ENCODE results near the gene LPAR1. TPM values are rescaled to one million over a fixed set of nuclear protein-coding genes. Genes with fewer than 3 reads are reported as not detected.

Gene LPAR1
- polyA plus RNA-seq, 1 donor, result 22.4 TPM

GRCh38 chr9:110850401-110851135, 187.7 kb downstream of the LPAR1 start:
- H3K36me3 ChIP-seq (ENCODE audit: control insufficient read depth, insufficient read depth, low read length), result no peaks in the 10 kb centered on the region
- no peak for DNase-seq
- no peaks in the 10 kb centered on the region for H3K4me1 ChIP-seq (ENCODE audit: control insufficient read depth, insufficient read depth, low read length)
- no peak overlapping the region for H3K27ac ChIP-seq (ENCODE audit: low read length)
- no peaks in the 10 kb centered on the region for H3K27me3 ChIP-seq (ENCODE audit: control insufficient read depth, insufficient read depth, low read length)
- H3K4me3 ChIP-seq (ENCODE audit: low read length), result no peak overlapping the region
- H3K9me3 ChIP-seq (ENCODE audit: control insufficient read depth, low read depth, low read length), result peaks cover 8% of the 10 kb centered on the region
- WGBS (ENCODE audit: insufficient coverage, low lambda C conversion rate), result 92% methylated on average over 2 of the region's 6 CpGs

- Histone ChIP-seq H3K27me3 (ENCODE audit: control insufficient read depth, insufficient read depth, low read length) (no peaks in the 10 kb centered on the region), H3K9me3 (ENCODE audit: control insufficient read depth, low read depth, low read length) (no peaks in the 10 kb centered on the region), H3K36me3 (ENCODE audit: control insufficient read depth, insufficient read depth, low read length) (no peaks in the 10 kb centered on the region), H3K4me1 (ENCODE audit: control insufficient read depth, insufficient read depth, low read length) (no peaks in the 10 kb centered on the region), H3K27ac (ENCODE audit: low read length) (no peak overlapping the region), H3K4me3 (ENCODE audit: low read length) (no peak overlapping the region)
- DNase-seq, result no peak
- WGBS (ENCODE audit: insufficient coverage, low lambda C conversion rate), result 63% methylated on average over 3 of the region's 3 CpGs
Measured at GRCh38 chr9:110847671-110848070, 190.6 kb downstream of the LPAR1 start.

- no peaks in the 10 kb centered on the region for H3K4me1 ChIP-seq (ENCODE audit: control insufficient read depth, insufficient read depth, low read length)
- DNase-seq, result no peak
- WGBS (ENCODE audit: insufficient coverage, low lambda C conversion rate), result 88% methylated on average over 1 of the region's 2 CpGs
- no peaks in the 10 kb centered on the region for H3K27me3 ChIP-seq (ENCODE audit: control insufficient read depth, insufficient read depth, low read length)
- H3K4me3 ChIP-seq (ENCODE audit: low read length), result no peak overlapping the region
- no peaks in the 10 kb centered on the region for H3K36me3 ChIP-seq (ENCODE audit: control insufficient read depth, insufficient read depth, low read length)
- H3K9me3 ChIP-seq (ENCODE audit: control insufficient read depth, low read depth, low read length), result no peaks in the 10 kb centered on the region
- H3K27ac ChIP-seq (ENCODE audit: low read length), result no peak overlapping the region
Measured at GRCh38 chr9:110846215-110846614, 192.1 kb downstream of the LPAR1 start.

- no CpG with 5 or more reads among the region's 1 CpG for WGBS (ENCODE audit: insufficient coverage, low lambda C conversion rate)
- Histone ChIP-seq H3K9me3 (ENCODE audit: control insufficient read depth, low read depth, low read length) (no peaks in the 10 kb centered on the region), H3K36me3 (ENCODE audit: control insufficient read depth, insufficient read depth, low read length) (no peaks in the 10 kb centered on the region), H3K4me1 (ENCODE audit: control insufficient read depth, insufficient read depth, low read length) (no peaks in the 10 kb centered on the region), H3K4me3 (ENCODE audit: low read length) (no peak overlapping the region), H3K27ac (ENCODE audit: low read length) (no peak overlapping the region), H3K27me3 (ENCODE audit: control insufficient read depth, insufficient read depth, low read length) (no peaks in the 10 kb centered on the region)
- DNase-seq, result no peak
Measured at GRCh38 chr9:110844121-110844520, 194.1 kb downstream of the LPAR1 start.

GRCh38 chr9:110842986-110843385, 195.3 kb downstream of the LPAR1 start:
- Histone ChIP-seq H3K27me3 (ENCODE audit: control insufficient read depth, insufficient read depth, low read length) (no peaks in the 10 kb centered on the region), H3K9me3 (ENCODE audit: control insufficient read depth, low read depth, low read length) (no peaks in the 10 kb centered on the region), H3K36me3 (ENCODE audit: control insufficient read depth, insufficient read depth, low read length) (no peaks in the 10 kb centered on the region), H3K4me3 (ENCODE audit: low read length) (no peak overlapping the region), H3K27ac (ENCODE audit: low read length) (no peak overlapping the region), H3K4me1 (ENCODE audit: control insufficient read depth, insufficient read depth, low read length) (no peaks in the 10 kb centered on the region)
- DNase-seq, result no peak
- 83% methylated on average over 1 of the region's 3 CpGs for WGBS (ENCODE audit: insufficient coverage, low lambda C conversion rate)

- no peaks in the 10 kb centered on the region for H3K4me1 ChIP-seq (ENCODE audit: control insufficient read depth, insufficient read depth, low read length)
- H3K9me3 ChIP-seq (ENCODE audit: control insufficient read depth, low read depth, low read length), result no peaks in the 10 kb centered on the region
- H3K36me3 ChIP-seq (ENCODE audit: control insufficient read depth, insufficient read depth, low read length), result no peaks in the 10 kb centered on the region
- H3K27me3 ChIP-seq (ENCODE audit: control insufficient read depth, insufficient read depth, low read length), result no peaks in the 10 kb centered on the region
- peak; percentile 12 to 19 for DNase-seq
- no peak overlapping the region for H3K27ac ChIP-seq (ENCODE audit: low read length)
- no peak overlapping the region for H3K4me3 ChIP-seq (ENCODE audit: low read length)
- WGBS (ENCODE audit: insufficient coverage, low lambda C conversion rate), result no CpG with 5 or more reads among the region's 9 CpGs
Measured at GRCh38 chr9:110842169-110842568, 196.1 kb downstream of the LPAR1 start.

GRCh38 chr9:110837401-110838005, 200.8 kb downstream of the LPAR1 start:
- H3K9me3 ChIP-seq (ENCODE audit: control insufficient read depth, low read depth, low read length), result no peaks in the 10 kb centered on the region
- no peak overlapping the region for H3K27ac ChIP-seq (ENCODE audit: low read length)
- no peak for DNase-seq
- WGBS (ENCODE audit: insufficient coverage, low lambda C conversion rate), result 40% methylated on average over 1 of the region's 2 CpGs
- H3K4me1 ChIP-seq (ENCODE audit: control insufficient read depth, insufficient read depth, low read length), result no peaks in the 10 kb centered on the region
- H3K27me3 ChIP-seq (ENCODE audit: control insufficient read depth, insufficient read depth, low read length), result no peaks in the 10 kb centered on the region
- H3K4me3 ChIP-seq (ENCODE audit: low read length), result no peak overlapping the region
- H3K36me3 ChIP-seq (ENCODE audit: control insufficient read depth, insufficient read depth, low read length), result no peaks in the 10 kb centered on the region

GRCh38 chr9:110835859-110836271, 202.4 kb downstream of the LPAR1 start:
- H3K27me3 ChIP-seq (ENCODE audit: control insufficient read depth, insufficient read depth, low read length), result no peaks in the 10 kb centered on the region
- no CpG with 5 or more reads among the region's 1 CpG for WGBS (ENCODE audit: insufficient coverage, low lambda C conversion rate)
- no peak overlapping the region for H3K4me3 ChIP-seq (ENCODE audit: low read length)
- H3K27ac ChIP-seq (ENCODE audit: low read length), result no peak overlapping the region
- no peaks in the 10 kb centered on the region for H3K9me3 ChIP-seq (ENCODE audit: control insufficient read depth, low read depth, low read length)
- no peaks in the 10 kb centered on the region for H3K4me1 ChIP-seq (ENCODE audit: control insufficient read depth, insufficient read depth, low read length)
- H3K36me3 ChIP-seq (ENCODE audit: control insufficient read depth, insufficient read depth, low read length), result no peaks in the 10 kb centered on the region
- DNase-seq, result no peak

GRCh38 chr9:110835404-110835803, 202.9 kb downstream of the LPAR1 start:
- Histone ChIP-seq H3K4me1 (ENCODE audit: control insufficient read depth, insufficient read depth, low read length) (no peaks in the 10 kb centered on the region), H3K27me3 (ENCODE audit: control insufficient read depth, insufficient read depth, low read length) (no peaks in the 10 kb centered on the region), H3K9me3 (ENCODE audit: control insufficient read depth, low read depth, low read length) (no peaks in the 10 kb centered on the region), H3K27ac (ENCODE audit: low read length) (no peak overlapping the region), H3K36me3 (ENCODE audit: control insufficient read depth, insufficient read depth, low read length) (no peaks in the 10 kb centered on the region), H3K4me3 (ENCODE audit: low read length) (no peak overlapping the region)
- no peak for DNase-seq
- 80% methylated on average over 1 of the region's 3 CpGs for whole genome bisulfite sequencing (ENCODE audit: insufficient coverage, low lambda C conversion rate)

- Histone ChIP-seq H3K27ac (ENCODE audit: low read length) (no peak overlapping the region), H3K9me3 (ENCODE audit: control insufficient read depth, low read depth, low read length) (no peaks in the 10 kb centered on the region), H3K36me3 (ENCODE audit: control insufficient read depth, insufficient read depth, low read length) (no peaks in the 10 kb centered on the region), H3K4me1 (ENCODE audit: control insufficient read depth, insufficient read depth, low read length) (no peaks in the 10 kb centered on the region), H3K27me3 (ENCODE audit: control insufficient read depth, insufficient read depth, low read length) (no peaks in the 10 kb centered on the region), H3K4me3 (ENCODE audit: low read length) (no peak overlapping the region)
- WGBS (ENCODE audit: insufficient coverage, low lambda C conversion rate), result 41% methylated on average over 3 of the region's 3 CpGs
- DNase-seq, result no peak
Measured at GRCh38 chr9:110832926-110833325, 205.3 kb downstream of the LPAR1 start.

- Histone ChIP-seq H3K27me3 (ENCODE audit: control insufficient read depth, insufficient read depth, low read length) (no peaks in the 10 kb centered on the region), H3K4me1 (ENCODE audit: control insufficient read depth, insufficient read depth, low read length) (no peaks in the 10 kb centered on the region), H3K4me3 (ENCODE audit: low read length) (no peak overlapping the region), H3K36me3 (ENCODE audit: control insufficient read depth, insufficient read depth, low read length) (no peaks in the 10 kb centered on the region), H3K27ac (ENCODE audit: low read length) (no peak overlapping the region), H3K9me3 (ENCODE audit: control insufficient read depth, low read depth, low read length) (no peaks in the 10 kb centered on the region)
- DNase-seq, result no peak
- 100% methylated on average over 5 of the region's 21 CpGs for WGBS (ENCODE audit: insufficient coverage, low lambda C conversion rate)
Measured at GRCh38 chr9:110830495-110830894, 207.8 kb downstream of the LPAR1 start.

All from large intestine (tissue), 3 donors.